ENCODE data around the gene FUT8.

Gene FUT8

DNA sequence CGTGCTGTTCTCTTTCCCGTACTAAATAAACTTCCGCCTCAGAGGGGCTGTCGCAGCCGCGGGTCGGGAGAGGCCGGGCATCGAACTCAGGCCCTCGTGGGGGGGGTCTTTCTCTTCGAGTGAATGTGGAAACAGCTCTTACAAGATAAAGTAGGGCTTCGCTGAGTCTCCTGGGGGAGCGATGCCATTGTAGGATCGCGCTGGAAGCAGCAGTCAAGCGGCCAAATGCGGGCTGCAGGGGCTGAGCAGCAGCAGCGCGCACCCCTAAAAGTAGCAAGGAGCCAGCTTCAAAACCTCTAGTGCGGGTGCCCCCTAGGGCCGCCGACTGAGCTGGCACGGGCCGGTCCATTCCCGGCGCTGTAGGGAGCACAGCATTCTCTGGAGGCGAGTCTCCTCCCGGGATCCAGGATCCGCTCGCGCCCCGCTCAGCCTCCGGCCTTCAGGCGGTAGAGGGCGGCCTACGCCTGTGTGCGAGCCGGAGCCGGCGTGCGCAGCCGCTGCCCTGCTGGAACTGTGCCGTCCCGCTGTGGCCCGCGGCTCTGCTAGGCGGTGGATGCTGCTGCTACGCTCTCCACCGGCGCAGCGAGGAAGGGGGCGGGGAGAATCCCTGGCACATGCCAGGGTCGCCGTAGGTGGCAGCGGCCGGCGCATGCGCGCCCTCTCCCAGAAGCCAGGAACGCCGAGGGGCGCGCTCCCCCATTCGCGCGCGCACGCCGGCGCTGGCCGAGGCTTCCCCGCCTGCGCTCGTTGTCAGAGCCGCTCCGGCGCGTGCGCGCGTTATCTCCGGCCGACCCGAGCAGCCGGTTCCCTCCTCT, at the start of gene FUT8:
FUT8 (plus strand) TSS at position 699 of the 815 bp plus-strand sequence. CDS start 148,834 bp downstream, outside the sequence.
- peak; percentile 97 for DNase-seq

DNA sequence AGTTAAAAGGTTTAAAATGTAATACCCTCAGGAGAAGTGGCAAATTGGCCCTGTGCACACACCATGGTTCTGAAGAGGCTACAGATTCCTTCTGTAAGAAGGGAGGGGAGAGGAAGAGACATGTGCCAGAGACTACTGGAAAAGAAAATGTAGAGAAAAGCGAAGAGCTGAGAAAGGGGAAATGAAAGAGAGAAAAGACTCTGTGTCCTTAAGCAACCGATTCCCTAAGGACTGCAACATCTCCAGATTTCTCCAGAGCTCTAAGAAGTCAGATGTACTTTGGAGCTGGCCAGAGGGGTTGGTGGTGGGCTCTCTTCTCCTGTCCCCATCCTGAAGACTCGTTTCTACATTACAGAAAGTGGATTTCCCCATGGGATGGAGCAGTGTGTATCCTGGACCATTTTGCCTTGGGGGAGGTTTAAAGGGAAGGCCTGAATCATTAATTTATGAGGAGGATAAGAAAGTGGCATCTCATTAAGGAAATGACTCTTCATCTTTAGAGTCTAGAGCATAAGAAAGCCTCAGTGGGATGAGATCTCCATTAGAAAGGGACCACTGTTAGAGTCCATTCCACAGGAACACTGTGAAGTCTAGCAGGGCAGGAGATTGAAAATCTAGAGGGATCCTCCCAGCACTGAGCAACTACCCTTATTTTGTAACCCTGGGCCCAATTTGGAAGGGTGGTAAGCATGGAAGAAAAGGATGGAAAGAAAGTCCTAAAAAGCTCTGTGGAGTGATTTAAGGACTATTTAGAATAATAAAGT, 45.5 kb upstream of the FUT8 start:
- no peak for DNase-seq

DNA sequence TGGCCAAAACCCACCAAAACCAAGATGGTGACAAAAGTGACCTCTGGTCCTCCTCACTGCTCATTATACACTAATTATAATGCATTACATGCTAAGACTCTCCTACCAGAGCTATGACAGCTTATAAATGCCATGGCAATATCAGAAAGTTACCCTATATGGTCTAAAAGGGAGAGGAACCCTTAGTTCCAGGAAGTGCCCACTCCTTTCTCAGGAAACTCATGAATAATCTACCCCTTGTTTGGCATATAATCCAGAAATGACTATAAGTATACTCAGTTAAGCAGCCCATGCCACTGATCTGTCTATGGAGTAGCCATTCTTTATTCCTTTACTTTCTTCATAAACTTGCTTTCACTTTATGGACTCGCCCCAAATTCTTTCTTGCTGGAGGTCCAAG, 43.0 kb upstream of the FUT8 start:
- DNase-seq = no peak

DNA sequence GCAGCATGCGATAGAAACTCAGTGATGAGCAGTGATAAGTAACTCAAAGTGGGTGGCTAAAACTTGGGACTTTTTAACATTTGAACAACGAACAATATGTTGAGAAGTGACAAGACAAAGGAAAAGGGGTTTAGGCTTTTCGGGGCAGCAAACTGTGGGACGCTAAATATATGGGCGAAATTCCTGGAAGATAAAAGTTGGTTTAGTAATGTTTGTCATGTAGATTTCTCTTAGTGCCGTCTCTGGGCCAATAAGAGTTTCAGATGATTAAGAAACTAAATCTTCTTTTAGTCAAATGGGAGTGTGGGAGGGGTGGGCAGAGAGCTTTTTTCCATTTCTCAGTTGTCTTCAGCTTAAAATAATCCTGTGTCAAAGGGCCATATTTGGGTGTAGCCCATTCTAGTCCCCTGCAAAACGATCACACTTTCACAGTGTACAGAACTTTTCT, 41.7 kb upstream of the FUT8 start:
- no peak for DNase-seq

DNA sequence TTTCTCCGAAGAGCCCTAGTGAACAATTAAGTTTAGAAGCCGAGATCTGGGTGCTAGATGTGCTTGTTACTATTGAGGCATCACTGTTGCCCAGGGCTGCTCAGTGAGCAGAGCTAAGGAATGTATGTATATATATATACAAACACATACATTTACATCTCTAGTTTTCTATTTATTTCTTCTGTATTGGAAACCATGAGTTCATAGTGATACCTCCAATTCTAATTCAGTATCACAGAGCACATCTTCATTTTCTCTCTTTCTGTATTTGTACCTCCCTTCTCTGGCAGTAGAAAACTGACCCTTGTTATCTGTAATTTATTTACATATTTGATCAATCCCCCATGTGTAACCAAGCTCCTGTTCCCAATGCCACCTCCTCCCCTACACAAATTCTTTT, 40.7 kb upstream of the FUT8 start:
- DNase-seq = no peak

GRCh38 chr14:65373016-65373670, 39.4 kb upstream of the FUT8 start:
- DNase-seq = no peak

- no peak for DNase-seq
These were observed 38.9 kb upstream of the FUT8 start for GRCh38 chr14:65373671-65374039.

DNA sequence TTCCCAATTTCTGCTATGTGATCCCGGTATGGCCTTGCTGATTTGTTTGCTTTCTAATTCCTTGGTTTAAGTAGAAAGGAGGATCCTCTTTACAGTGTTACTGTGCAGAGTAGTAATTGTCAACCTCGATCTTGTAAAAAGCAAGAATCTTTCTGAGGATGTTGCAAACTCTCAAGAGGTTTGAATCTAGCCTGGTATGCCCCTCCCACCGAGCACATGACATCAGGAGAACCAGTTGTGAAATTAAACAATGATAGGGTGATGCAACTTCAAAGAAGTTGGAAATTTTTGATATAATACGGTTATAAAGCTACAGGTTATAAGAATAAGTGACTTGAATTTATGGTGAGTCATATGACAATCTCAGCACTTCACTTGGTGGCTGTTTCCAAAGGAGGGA, 35.0 kb upstream of the FUT8 start:
- no peak for DNase-seq

- no peak for DNase-seq
These were observed 29.9 kb upstream of the FUT8 start for GRCh38 chr14:65382586-65382985.

- DNase-seq = no peak
These were observed 25.4 kb upstream of the FUT8 start for GRCh38 chr14:65387171-65387570.

DNA sequence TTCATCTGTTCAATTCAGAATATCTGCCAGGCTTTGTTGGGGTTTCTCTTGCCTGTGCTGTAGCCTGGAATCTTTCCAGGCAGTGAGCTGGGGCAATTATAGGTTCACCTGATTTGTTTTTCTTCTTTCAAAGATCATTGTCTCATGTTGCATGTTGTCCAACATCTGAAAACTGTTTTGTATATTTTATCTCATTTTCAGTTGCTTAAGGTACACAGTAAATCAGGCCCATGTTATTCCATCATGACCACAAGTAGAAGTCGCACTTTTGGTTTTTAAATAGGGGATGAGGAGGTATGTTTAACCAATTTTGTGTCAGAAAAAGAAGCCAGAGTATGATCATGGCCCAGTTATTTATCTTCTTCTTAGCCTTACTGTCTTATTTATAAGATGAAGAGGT, 24.9 kb upstream of the FUT8 start:
- DNase-seq = no peak

DNA sequence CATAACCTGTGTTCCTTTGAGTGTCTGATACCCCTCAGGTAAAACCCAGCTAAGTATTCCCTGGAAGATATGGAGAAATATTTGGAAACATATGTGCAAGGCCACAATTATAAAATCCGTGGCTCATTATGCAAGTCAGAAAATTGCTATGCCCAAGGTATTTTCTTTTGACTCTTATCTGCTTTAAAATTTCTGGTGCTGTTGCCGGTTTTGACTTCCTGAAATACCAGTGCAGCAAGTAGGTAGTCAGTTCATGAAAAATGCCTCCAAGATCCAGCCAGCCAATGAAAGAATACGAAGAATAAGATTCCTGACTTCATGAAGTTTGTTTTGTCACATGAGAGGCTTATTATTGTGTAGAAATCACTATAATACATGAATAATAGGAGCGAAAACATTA, 20.2 kb upstream of the FUT8 start:
- DNase-seq = no peak

- DNase-seq = no peak
These were observed 16.2 kb upstream of the FUT8 start for GRCh38 chr14:65396082-65396910.

- no peak for DNase-seq
These were observed 9.3 kb upstream of the FUT8 start for GRCh38 chr14:65403231-65403630.

DNA sequence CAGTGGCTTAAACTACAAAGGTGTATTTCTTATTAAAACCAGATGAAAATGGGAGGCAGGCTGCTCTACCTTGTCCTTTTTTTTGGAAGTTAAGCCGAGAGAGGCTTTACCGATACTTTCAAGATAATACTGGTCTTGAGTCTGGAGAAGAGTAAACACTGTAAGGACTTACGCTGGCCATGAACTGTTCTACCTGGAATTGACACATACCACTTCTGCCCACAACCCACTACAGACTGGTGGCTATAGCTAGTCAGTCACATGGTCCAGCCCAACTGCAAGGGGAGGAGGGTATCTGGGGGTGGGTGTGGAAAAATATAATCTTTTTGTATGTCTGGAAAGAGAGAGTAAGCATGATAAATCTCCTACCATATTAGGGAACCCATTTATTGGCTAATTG, 4.4 kb upstream of the FUT8 start:
- no peak for DNase-seq

DNA sequence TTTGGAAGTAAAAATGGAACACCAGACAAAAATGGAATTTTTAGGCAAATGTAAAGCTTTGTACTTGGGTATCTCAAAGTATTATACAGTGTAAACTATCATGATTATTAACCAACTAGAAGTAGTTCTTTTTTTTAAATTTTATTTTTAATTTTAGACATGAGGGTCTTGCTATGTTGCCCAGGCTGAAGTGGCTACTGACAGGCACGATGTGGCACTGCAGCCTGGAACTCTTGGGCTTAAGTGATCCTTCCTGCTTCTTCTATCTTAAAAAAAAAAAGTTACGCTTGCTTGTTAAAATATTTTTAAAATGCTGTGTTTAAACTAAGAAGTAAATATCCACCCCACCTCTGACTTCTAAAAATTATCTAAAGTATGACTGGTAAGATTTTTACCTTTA, 1.9 kb upstream of the FUT8 start:
- DNase-seq = no peak

GRCh38 chr14:65411656-65412031, 886 bp upstream of the FUT8 start:
- DNase-seq = peak; percentile 94

DNA sequence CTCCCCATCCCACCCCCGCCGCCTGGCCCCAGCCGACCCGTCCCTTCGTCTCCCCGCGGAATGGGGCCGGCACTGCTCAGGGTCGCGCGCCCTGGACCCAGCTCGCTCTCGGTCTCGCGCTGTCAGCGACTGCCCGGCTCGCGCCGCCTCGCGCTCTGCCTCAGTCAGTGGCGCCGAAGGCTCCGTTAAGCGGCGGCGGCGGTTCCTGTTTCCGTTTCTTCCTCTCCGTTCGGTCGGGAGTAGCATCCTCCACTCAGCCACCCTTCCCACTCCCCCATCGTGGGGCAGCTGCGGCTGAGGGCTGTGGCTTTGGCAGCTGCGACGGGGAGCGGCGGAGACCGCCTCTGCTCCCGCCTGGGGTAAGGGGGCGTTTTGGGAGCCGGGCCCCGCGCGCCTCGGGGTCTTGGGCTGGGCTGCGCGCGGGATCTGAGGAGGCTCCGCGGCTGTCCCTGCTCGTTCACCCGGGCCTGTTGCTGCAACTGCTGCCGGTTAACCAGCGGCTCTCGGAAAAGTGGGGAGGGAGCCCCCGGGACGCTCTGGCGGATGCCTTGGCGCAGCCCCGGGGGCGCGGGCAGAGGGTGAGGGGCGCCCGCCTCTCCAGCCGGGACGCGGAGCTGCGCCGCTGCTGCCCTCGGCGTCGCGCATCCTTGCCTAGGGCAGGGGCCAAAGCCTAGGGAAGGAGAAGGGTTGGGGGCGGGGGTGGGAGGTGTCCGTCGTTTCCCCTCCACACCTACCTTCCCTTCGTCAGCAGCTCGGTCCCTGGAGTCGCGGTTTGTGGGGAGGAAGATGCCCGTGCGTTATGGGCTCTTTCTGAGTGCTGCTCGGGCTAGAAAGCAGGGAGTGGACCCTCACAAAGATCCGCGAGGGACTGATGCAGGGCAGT, 567 bp downstream of the FUT8 start:
- DNase-seq = peak; percentile 92

DNA sequence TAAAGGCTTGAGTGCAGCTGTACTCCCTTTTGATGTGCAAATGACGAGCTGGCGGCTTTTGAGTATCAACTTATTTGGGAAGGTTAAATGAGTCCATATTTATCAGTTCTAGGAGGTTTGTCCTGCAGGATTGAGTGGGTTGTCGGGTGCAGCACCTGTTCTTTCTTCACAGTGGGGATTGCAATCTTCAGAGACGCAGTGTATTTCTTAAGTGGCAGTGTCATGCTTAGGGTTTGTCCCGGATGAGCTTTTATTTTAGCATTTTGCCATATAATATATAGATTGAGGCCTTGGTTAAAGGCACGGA, 1.2 kb downstream of the FUT8 start:
- DNase-seq = no peak

- peak; percentile 17 for DNase-seq
These were observed 2.5 kb downstream of the FUT8 start for GRCh38 chr14:65414961-65415589.

- DNase-seq = no peak
These were observed 3.1 kb downstream of the FUT8 start for GRCh38 chr14:65415613-65416012.

All from retina (tissue), 1 donor.